Peyer's patch (tissue), 4 donors: Measurements from ENCODE around the gene SETD6. TPM values are rescaled to one million over a fixed set of nuclear protein-coding genes. Genes with fewer than 3 reads are reported as not detected.
A peak's percentile ranks its signal among the peaks of the same experiment; 100 is the strongest.
"Not testable (repeated sequence)": the region's sequence is repeated elsewhere in the genome, so short reads cannot be mapped to it uniquely, and the experiment has no call there.

Experiments used
- DNase-seq, 3 donors: peaks; one replicate each; pipeline ENCODE4 v3.0.0-alpha.2; 2017 to 2019
- H3K27ac ChIP-seq, 4 donors: fragments of 200-600 bp; sonication (generic); one replicate each; pipeline ENCODE4 v1.5.1; 2016 to 2019
- H3K27me3 ChIP-seq, 2 donors: fragments of 200-600 bp; sonication (generic); one replicate each; pipeline ENCODE4 v1.5.1; 2019
- H3K36me3 ChIP-seq, 3 donors: fragments of 200-600 bp; sonication (generic); one replicate each; pipeline ENCODE4 v1.5.1; 2016 to 2019
- H3K4me1 ChIP-seq, 4 donors: fragments of 200-600 bp; sonication (generic); one replicate each; pipeline ENCODE4 v1.5.1; 2016 to 2019
- H3K4me3 ChIP-seq, 4 donors: fragments of 200-600 bp; sonication (generic); 1 replicate in 3 of 4; 2 replicates in 1 of 4; pipeline ENCODE4 v1.5.1; 2016 to 2019; ENCODE audit warnings: mild to moderate bottlenecking in 1 of 4
- H3K9me3 ChIP-seq, 4 donors: fragments of 200-600 bp; sonication (generic); one replicate each; pipeline ENCODE4 v1.5.1; 2016 to 2019; ENCODE audit warnings: mild to moderate bottlenecking in 1 of 4
- POLR2A ChIP-seq, 2 donors: fragments of 450-650 bp; IDR thresholded peaks; one replicate each; pipeline ENCODE4 v1.5.1; 2017; ENCODE audit warnings: antibody characterized with exemption in 2 of 2, mild to moderate bottlenecking in 2 of 2, moderate library complexity in 2 of 2
- total RNA-seq, 4 donors: library from RNA; depleted of rRNA; stranded (reverse); fragments of >200 nt; gene quantifications; one replicate each; pipeline ENCODE4 v1.1.0, GENCODE V29; 2016
- TF ChIP-seq, protein P1 (sequence below), 6 experiments: fragments of 450-650 bp in 4 of 6; fragments of 200-600 bp in 2 of 6; sonication (generic) in 1 of 6; IDR thresholded peaks; one replicate each; pipeline ENCODE4 v1.5.1; 2017 to 2019; ENCODE audit warnings: antibody characterized with exemption in 6 of 6, mild to moderate bottlenecking in 3 of 6, moderate library complexity in 1 of 6

The SETD6 gene
- total RNA-seq, 4 donors from 2014 or later = 27.3 to 60.5 (median 34.4) TPM

GRCh38 chr16:58490065-58490464, 25.3 kb upstream of the SETD6 start:
- no peak overlapping the region for H3K27ac ChIP-seq
- H3K36me3 ChIP-seq = no peaks in the 10 kb centered on the region
- no peaks in the 10 kb centered on the region for H3K27me3 ChIP-seq
- H3K4me3 ChIP-seq = no peak overlapping the region
- DNase-seq = no peak
- peaks cover 0 to 7% (median 0%) of the 10 kb centered on the region in 4 donors for H3K4me1 ChIP-seq
- TF ChIP-seq, protein P1, sequence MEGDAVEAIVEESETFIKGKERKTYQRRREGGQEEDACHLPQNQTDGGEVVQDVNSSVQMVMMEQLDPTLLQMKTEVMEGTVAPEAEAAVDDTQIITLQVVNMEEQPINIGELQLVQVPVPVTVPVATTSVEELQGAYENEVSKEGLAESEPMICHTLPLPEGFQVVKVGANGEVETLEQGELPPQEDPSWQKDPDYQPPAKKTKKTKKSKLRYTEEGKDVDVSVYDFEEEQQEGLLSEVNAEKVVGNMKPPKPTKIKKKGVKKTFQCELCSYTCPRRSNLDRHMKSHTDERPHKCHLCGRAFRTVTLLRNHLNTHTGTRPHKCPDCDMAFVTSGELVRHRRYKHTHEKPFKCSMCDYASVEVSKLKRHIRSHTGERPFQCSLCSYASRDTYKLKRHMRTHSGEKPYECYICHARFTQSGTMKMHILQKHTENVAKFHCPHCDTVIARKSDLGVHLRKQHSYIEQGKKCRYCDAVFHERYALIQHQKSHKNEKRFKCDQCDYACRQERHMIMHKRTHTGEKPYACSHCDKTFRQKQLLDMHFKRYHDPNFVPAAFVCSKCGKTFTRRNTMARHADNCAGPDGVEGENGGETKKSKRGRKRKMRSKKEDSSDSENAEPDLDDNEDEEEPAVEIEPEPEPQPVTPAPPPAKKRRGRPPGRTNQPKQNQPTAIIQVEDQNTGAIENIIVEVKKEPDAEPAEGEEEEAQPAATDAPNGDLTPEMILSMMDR (IDR thresholded peaks at IDR 0.05) = no peak
- TF ChIP-seq POLR2A (IDR thresholded peaks at IDR 0.05) = no peak
- H3K9me3 ChIP-seq = no peaks in the 10 kb centered on the region

DNA sequence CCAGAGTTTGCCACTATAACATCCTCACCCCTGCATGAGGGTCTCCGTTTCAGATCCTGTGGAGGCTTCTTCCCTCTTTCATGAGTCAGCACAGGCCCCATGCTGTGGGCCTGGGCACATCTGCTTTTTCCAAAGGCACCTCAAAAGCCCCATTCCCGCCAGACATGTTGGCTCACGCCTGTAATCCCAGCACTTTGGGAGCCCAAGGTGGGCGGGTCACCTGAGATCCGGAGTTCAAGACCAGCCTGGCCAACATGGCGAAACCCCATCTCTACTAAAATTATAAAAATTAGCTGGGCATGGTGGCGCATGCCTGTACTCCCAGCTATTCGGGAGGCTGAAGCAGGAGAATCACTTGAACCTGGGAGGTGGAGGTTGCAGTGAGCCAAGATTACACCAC, 24.8 kb upstream of the SETD6 start:
- H3K4me1 ChIP-seq, H3K27ac ChIP-seq, H3K36me3 ChIP-seq, H3K27me3 ChIP-seq, DNase-seq, H3K4me3 ChIP-seq, H3K9me3 ChIP-seq: not testable (repeated sequence)

DNA sequence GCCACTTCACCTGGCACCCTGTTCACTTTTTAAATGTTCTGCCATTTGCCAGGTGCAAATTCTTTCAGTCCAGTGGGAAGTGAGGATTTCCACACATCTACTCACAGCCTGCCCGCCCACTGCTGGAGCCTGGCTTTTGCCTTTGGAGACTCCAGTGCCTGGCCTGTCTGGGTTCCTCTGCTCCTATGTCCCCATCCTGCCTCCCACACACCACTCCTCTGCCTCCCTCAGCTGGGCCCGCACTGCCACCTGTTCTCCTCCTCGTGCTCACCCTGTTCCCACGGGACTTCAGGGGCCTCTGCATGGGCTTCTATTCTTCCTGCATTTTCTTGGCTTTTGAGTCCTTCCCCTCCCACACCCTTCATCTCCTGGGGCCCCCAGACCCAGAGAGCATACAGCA, 23.3 kb upstream of the SETD6 start:
- Histone ChIP-seq H3K27me3 (no peaks in the 10 kb centered on the region), H3K9me3 (no peaks in the 10 kb centered on the region), H3K36me3 (no peaks in the 10 kb centered on the region), H3K27ac (no peak overlapping the region), H3K4me1 (peaks cover 0 to 7% (median 0%) of the 10 kb centered on the region in 4 donors), H3K4me3 (no peak overlapping the region)
- no peak for DNase-seq
- no peak for TF ChIP-seq POLR2A (IDR thresholded peaks at IDR 0.05)
- TF ChIP-seq, protein P1 (IDR thresholded peaks at IDR 0.05) = no peak

GRCh38 chr16:58492735-58493134, 22.6 kb upstream of the SETD6 start:
- H3K27ac ChIP-seq = no peak overlapping the region
- H3K27me3 ChIP-seq = no peaks in the 10 kb centered on the region
- TF ChIP-seq, protein P1 (IDR thresholded peaks at IDR 0.05) = no peak
- TF ChIP-seq POLR2A (IDR thresholded peaks at IDR 0.05) = no peak
- no peaks in the 10 kb centered on the region for H3K36me3 ChIP-seq
- no peak for DNase-seq
- no peaks in the 10 kb centered on the region for H3K9me3 ChIP-seq
- no peak overlapping the region for H3K4me3 ChIP-seq
- H3K4me1 ChIP-seq = peaks cover 0 to 2% (median 0%) of the 10 kb centered on the region in 4 donors

- DNase-seq = no peak
- no peaks in the 10 kb centered on the region for H3K9me3 ChIP-seq
- TF ChIP-seq, protein P1 (IDR thresholded peaks at IDR 0.05) = no peak
- no peaks in the 10 kb centered on the region for H3K4me1 ChIP-seq
- H3K27me3 ChIP-seq = no peaks in the 10 kb centered on the region
- H3K27ac ChIP-seq = no peak overlapping the region
- H3K4me3 ChIP-seq = no peak overlapping the region
- no peaks in the 10 kb centered on the region for H3K36me3 ChIP-seq
These were observed 21.4 kb upstream of the SETD6 start for GRCh38 chr16:58493756-58494431.

- no peaks in the 10 kb centered on the region for H3K27me3 ChIP-seq
- no peaks in the 10 kb centered on the region for H3K9me3 ChIP-seq
- DNase-seq = peak in 2 of 3 donors; percentile 36 to 65
- no peak for TF ChIP-seq POLR2A (IDR thresholded peaks at IDR 0.05)
- TF ChIP-seq, protein P1 (IDR thresholded peaks at IDR 0.05) = peak in 3 of 6 experiments; percentile 8 to 24 (median 16)
- H3K4me3 ChIP-seq = no peak overlapping the region
- peak overlapping the region in 1 of 4 donors; percentile 22 for H3K27ac ChIP-seq
- peaks cover 0 to 1% (median 0%) of the 10 kb centered on the region in 4 donors for H3K4me1 ChIP-seq
- no peaks in the 10 kb centered on the region for H3K36me3 ChIP-seq
These were observed 20.3 kb upstream of the SETD6 start for GRCh38 chr16:58494981-58495520.
